Gastrocnemius medialis (tissue), 4 donors: ENCODE measurements around the gene PROZ.

Experiments used
- POLR2A ChIP-seq, 2 donors: fragments of 450-650 bp; IDR thresholded peaks; one replicate each; pipeline ENCODE4 v1.6.1; 2017; ENCODE audit warnings: antibody characterized with exemption in 2 of 2, mild to moderate bottlenecking in 2 of 2, moderate library complexity in 2 of 2
- TF ChIP-seq, protein P1 (sequence below), 5 experiments: fragments of 450-650 bp in 3 of 5; fragments of 200-600 bp in 2 of 5; sonication (generic) in 2 of 5; IDR thresholded peaks in 4 of 5; conservative IDR thresholded peaks in 1 of 5; 1 replicate in 4 of 5; 2 replicates in 1 of 5; pipeline ENCODE4 v1.5.1; 2016 to 2019; ENCODE audit warnings: antibody characterized with exemption in 5 of 5, mild to moderate bottlenecking in 3 of 5, moderate library complexity in 3 of 5

DNA sequence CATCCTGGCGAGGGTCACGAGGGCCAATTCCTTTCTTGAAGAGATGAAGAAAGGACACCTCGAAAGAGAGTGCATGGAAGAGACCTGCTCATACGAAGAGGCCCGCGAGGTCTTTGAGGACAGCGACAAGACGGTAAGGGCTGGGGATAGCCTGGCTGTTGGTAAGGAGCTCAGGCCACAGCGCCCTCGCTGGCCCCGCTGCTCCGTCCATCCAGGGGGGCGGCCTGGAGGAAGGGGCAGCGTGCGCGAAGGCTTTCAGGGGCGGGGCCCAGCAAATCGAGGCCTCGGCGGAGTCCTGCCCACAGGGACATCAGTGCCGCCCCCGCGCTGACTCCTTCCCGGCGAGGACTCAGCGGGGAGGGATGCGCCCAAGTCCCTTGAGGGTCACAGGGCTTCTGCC lies 29.0 kb upstream of the PROZ start:
- TF ChIP-seq, protein P1, sequence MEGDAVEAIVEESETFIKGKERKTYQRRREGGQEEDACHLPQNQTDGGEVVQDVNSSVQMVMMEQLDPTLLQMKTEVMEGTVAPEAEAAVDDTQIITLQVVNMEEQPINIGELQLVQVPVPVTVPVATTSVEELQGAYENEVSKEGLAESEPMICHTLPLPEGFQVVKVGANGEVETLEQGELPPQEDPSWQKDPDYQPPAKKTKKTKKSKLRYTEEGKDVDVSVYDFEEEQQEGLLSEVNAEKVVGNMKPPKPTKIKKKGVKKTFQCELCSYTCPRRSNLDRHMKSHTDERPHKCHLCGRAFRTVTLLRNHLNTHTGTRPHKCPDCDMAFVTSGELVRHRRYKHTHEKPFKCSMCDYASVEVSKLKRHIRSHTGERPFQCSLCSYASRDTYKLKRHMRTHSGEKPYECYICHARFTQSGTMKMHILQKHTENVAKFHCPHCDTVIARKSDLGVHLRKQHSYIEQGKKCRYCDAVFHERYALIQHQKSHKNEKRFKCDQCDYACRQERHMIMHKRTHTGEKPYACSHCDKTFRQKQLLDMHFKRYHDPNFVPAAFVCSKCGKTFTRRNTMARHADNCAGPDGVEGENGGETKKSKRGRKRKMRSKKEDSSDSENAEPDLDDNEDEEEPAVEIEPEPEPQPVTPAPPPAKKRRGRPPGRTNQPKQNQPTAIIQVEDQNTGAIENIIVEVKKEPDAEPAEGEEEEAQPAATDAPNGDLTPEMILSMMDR (IDR thresholded peaks at IDR 0.05 in 4 of 5, conservative IDR thresholded peaks at IDR 0.05 in 1 of 5) = no peak
- TF ChIP-seq POLR2A (IDR thresholded peaks at IDR 0.05) = no peak
